OCI-LY3 (cell line): ENCODE results near the gene RASSF7.

Experiments
- EZH2phosphoT487 ChIP-seq: fragments of 200-600 bp; shearing (Covaris generic); IDR thresholded peaks from 2 replicates; pipeline ENCODE4 v1.6.1; 2018; ENCODE audit warnings: antibody characterized with exemption, mixed run types, low read depth
- TF ChIP-seq, protein P1 (sequence below): fragments of 200-600, 300-600 bp; sonication (generic); IDR thresholded peaks from 2 replicates; pipeline ENCODE4 v1.5.1; 2014; ENCODE audit warnings: antibody characterized with exemption, low read length, low read depth

DNA sequence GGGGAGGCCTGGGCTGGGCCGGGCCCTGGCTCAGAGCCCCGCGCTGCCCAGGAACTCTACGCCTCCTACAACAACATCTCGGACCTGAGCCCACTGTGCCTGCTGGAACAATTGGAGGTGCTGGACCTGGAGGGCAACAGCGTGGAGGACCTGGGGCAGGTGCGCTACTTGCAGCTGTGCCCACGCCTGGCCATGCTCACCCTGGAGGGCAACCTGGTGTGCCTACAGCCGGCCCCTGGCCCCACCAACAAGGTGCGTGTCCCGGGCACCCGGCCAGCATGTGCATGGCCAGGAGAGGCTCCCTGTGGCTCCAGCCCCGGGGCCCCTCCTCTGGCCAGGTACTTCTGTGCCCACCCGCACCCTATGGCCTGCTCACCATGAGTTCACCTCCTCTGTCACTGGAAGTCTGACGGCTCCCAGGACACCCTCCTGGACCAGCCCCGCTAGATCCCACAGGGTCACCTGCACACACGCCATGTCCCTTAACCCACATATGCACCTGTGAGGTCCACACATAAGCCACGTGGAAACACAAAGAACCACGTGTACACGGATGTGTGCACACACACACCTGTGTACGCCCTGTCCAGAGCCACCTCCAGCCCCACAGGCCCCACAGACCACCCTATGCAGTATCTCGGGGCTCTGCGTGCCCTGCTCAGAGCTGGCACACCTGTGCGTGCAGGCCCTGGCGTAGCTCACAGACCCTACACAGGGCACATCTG, 10.6 kb upstream of the RASSF7 start:
- TF ChIP-seq, protein P1, sequence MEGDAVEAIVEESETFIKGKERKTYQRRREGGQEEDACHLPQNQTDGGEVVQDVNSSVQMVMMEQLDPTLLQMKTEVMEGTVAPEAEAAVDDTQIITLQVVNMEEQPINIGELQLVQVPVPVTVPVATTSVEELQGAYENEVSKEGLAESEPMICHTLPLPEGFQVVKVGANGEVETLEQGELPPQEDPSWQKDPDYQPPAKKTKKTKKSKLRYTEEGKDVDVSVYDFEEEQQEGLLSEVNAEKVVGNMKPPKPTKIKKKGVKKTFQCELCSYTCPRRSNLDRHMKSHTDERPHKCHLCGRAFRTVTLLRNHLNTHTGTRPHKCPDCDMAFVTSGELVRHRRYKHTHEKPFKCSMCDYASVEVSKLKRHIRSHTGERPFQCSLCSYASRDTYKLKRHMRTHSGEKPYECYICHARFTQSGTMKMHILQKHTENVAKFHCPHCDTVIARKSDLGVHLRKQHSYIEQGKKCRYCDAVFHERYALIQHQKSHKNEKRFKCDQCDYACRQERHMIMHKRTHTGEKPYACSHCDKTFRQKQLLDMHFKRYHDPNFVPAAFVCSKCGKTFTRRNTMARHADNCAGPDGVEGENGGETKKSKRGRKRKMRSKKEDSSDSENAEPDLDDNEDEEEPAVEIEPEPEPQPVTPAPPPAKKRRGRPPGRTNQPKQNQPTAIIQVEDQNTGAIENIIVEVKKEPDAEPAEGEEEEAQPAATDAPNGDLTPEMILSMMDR = no peak
- no peak for TF ChIP-seq EZH2phosphoT487
